Stimulated activated naive CD4-positive, alpha-beta T cell (primary cell): ENCODE results near the gene NBPF11.
"Not testable (repeated sequence)": the region's sequence is repeated elsewhere in the genome, so short reads cannot be mapped to it uniquely, and the experiment has no call there.

Experiments used
- DNase-seq, 6 experiments: peaks; one replicate each; lab custom pipeline; 2025; lab: John Stamatoyannopoulos, UW

NBPF11 gene

GRCh38 chr1:148149050-148149815 lies 2.8 kb downstream of the NBPF11 start:
- not testable (repeated sequence) for DNase-seq

- not testable (repeated sequence) for DNase-seq
These were observed 4.8 kb downstream of the NBPF11 start for GRCh38 chr1:148147052-148147838.

GRCh38 chr1:148146191-148146997 lies 5.7 kb downstream of the NBPF11 start:
- DNase-seq, result not testable (repeated sequence)

- not testable (repeated sequence) for DNase-seq
These were observed 8.9 kb downstream of the NBPF11 start for GRCh38 chr1:148143223-148143622.

GRCh38 chr1:148141936-148142335 lies 10.1 kb downstream of the NBPF11 start:
- DNase-seq, result not testable (repeated sequence)

GRCh38 chr1:148138606-148139005 lies 13.5 kb downstream of the NBPF11 start:
- not testable (repeated sequence) for DNase-seq

- DNase-seq, result not testable (repeated sequence)
These were observed 29.7 kb downstream of the NBPF11 start for GRCh38 chr1:148122341-148122740.

DNA sequence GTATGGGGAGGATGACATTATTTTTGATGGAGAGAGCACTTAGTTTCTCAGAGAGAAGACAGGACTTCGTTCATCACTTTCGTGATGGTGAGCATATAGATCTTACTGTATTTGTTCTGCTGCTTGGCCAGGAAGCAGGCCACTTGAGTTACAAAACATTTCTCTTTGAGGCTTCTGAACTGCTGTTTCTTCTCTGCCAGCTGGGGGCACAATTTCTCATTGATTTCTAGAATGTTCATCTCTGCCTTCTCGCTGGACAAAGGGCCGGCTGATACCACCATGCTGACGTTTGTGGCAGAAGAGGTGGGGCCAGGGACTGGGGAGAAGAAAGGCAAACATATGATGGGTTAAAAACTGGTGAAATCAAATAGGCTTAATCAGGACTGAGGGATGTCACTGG lies 31.7 kb downstream of the NBPF11 start:
- DNase-seq, result peak in 1 of 6 experiments; percentile 3

DNA sequence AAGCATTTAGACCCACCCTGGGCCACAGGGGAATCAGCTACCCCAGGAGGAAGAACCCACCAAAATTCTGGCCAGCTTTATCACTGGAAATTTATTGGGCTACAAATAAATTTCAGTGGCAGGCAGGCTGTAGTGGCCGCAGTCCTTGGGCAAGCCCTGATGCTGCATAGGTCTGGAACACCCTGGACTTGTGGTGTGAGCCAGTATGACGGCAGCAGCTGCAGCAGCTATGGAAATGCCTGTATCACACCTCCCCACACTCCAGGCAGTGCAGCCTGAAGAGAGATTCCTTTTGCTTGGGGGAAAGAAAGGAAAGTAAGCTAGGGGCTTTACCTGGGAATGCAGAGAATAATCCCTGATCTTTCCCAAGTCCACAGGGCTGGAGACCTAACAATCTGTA lies 56.3 kb downstream of the NBPF11 start:
- DNase-seq, result not testable (repeated sequence)

DNA sequence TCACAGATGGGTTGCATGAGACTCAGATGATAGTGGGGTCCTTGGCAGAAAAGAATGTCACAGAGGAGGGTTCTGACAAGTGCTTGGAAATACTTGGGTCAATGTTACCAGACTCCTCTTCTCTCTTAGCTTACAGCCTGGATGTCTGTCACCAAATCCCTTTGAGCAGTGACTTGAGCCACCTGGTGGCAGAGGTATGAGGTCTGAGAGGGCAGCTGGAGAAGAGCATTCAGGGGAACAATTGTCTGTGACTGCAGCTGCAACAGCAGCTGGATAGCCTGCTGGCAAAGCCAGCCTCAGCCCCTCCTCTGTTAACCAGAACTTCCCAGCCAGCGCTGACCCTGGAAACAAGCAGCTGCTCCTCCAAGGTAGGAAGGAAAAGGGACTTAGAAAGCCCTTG lies 65.9 kb downstream of the NBPF11 start:
- not testable (repeated sequence) for DNase-seq

GRCh38 chr1:148081205-148081604 lies 70.9 kb downstream of the NBPF11 start:
- not testable (repeated sequence) for DNase-seq

GRCh38 chr1:148078632-148079519 lies 73.2 kb downstream of the NBPF11 start:
- not testable (repeated sequence) for DNase-seq

DNA sequence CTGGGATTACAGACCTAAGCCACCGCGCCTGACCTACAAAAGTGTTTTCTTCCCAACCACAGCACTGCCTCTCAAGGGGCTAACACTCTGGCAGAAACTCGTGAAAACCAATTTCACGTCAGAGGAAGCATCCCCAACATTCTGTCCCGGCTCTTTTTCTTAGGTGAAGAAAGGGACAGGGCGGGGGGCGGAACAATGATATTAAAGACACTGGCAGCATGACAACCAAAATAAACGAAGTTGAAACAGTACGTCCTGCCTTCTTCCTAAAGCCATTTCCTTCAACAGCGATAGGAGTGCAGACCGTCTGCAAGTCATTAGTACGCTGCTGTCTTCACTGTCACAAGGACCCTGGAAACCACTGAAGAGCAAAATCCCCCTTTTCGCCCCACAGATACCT lies 74.0 kb downstream of the NBPF11 start:
- not testable (repeated sequence) for DNase-seq

DNA sequence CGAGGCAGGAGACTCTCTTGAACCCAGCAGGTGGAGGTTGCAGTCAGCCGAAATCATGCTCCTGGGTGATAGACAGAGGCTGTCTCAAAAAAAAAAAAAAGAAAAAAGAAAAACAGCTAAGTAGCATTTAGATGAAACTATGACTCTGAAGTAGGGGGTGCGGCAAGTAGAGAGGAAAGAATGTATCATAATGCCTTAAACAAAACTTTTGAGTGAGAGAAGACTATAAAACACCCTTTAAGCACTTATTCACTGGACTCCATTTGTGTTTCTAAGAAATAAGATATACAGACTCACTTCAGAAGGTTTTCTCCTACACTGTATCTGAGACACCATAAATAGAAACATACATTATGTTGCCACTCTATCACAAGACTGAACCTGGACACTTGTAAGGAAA lies 74.6 kb downstream of the NBPF11 start:
- not testable (repeated sequence) for DNase-seq

DNA sequence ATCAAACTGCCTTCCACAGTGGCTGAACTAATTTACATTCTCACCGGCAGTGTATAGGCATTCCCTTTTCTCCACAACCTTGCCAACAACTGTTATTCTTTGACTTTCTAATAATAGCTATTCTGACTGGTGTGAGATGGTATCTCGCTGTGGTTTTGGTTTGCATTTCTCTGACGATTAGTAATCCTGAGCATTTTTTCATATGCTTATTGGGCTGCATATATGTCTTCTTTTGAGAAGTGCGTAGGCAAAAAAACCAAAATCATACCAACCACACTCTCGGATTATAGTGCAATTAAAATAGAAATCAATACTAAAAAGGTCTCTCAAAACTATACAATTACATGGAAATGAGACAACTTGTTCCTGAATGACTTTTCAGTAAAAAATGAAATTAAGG lies 78.7 kb downstream of the NBPF11 start:
- DNase-seq, result not testable (repeated sequence)

GRCh38 chr1:148068606-148069005 lies 83.5 kb downstream of the NBPF11 start:
- DNase-seq, result not testable (repeated sequence)

GRCh38 chr1:148068201-148068600 lies 83.9 kb downstream of the NBPF11 start:
- DNase-seq, result not testable (repeated sequence)

GRCh38 chr1:148060294-148060701 lies 91.8 kb downstream of the NBPF11 start:
- not testable (repeated sequence) for DNase-seq

GRCh38 chr1:148057384-148057783 lies 94.7 kb downstream of the NBPF11 start:
- not testable (repeated sequence) for DNase-seq
